ENCODE results near the gene ZGPAT. TPM values are rescaled to one million over a fixed set of nuclear protein-coding genes. Genes with fewer than 3 reads are reported as not detected.
A peak's percentile ranks its signal among the peaks of the same experiment; 100 is the strongest.

The ZGPAT gene
- total and polyA plus RNA-seq, 2 of the 13 experiments (the other 11 are each of a cell fraction or from before 2014, with no cell fraction given) = 23.0 to 41.9 TPM

DNA sequence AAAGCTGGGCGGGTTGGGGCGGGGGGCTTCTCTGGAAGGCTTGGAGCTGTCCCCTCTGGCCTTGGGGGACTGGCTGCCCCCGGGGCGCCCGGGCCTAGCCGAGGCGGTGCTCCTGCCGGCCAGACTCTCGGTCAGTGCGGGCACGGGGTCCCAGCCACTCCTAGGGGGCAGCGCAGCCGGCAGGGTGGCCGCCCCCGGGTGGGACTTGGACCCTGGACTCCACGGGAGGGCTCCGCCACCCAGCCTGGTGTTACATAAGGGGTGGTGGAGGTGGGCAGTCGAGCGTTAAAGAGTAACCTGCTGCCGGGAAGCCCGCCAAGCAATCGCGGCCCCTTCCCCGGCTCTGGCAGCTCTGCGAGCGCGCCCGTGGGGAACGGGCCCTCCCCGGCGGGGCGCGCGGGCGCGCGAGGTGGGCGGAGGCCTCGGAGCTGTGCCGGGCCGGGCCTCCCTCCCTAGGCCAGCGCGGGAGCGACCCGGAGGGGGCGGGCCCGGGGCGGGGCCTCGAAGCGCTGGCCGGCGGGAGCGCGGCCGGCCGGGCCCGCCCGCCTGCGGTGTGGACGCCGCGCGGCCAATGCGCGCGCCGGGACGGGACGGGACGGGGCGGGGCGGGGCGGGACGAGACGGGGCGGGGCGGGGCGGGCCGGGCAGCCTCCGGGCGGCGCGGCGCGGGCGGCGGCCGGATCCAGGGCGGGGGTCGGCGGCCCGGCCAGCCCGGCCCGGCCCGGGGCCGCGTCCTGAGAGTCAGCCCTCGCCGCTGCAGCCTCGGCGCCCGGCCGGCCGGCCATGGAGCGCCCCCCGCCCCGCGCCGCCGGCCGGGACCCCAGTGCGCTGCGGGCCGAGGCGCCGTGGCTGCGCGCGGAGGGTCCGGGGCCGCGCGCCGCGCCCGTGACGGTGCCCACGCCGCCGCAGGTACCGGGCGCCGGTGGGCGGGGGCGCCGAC, 31.6 kb downstream of the ZGPAT start, which contains the start of gene SLC2A4RG (continued):
- TF ChIP-seq, protein P1, sequence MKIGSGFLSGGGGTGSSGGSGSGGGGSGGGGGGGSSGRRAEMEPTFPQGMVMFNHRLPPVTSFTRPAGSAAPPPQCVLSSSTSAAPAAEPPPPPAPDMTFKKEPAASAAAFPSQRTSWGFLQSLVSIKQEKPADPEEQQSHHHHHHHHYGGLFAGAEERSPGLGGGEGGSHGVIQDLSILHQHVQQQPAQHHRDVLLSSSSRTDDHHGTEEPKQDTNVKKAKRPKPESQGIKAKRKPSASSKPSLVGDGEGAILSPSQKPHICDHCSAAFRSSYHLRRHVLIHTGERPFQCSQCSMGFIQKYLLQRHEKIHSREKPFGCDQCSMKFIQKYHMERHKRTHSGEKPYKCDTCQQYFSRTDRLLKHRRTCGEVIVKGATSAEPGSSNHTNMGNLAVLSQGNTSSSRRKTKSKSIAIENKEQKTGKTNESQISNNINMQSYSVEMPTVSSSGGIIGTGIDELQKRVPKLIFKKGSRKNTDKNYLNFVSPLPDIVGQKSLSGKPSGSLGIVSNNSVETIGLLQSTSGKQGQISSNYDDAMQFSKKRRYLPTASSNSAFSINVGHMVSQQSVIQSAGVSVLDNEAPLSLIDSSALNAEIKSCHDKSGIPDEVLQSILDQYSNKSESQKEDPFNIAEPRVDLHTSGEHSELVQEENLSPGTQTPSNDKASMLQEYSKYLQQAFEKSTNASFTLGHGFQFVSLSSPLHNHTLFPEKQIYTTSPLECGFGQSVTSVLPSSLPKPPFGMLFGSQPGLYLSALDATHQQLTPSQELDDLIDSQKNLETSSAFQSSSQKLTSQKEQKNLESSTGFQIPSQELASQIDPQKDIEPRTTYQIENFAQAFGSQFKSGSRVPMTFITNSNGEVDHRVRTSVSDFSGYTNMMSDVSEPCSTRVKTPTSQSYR (CRISPR knock-in tag; IDR thresholded peaks at IDR 0.05; ENCODE audit: borderline replicate concordance) = peak; percentile 92
- TF ChIP-seq, protein P2, sequence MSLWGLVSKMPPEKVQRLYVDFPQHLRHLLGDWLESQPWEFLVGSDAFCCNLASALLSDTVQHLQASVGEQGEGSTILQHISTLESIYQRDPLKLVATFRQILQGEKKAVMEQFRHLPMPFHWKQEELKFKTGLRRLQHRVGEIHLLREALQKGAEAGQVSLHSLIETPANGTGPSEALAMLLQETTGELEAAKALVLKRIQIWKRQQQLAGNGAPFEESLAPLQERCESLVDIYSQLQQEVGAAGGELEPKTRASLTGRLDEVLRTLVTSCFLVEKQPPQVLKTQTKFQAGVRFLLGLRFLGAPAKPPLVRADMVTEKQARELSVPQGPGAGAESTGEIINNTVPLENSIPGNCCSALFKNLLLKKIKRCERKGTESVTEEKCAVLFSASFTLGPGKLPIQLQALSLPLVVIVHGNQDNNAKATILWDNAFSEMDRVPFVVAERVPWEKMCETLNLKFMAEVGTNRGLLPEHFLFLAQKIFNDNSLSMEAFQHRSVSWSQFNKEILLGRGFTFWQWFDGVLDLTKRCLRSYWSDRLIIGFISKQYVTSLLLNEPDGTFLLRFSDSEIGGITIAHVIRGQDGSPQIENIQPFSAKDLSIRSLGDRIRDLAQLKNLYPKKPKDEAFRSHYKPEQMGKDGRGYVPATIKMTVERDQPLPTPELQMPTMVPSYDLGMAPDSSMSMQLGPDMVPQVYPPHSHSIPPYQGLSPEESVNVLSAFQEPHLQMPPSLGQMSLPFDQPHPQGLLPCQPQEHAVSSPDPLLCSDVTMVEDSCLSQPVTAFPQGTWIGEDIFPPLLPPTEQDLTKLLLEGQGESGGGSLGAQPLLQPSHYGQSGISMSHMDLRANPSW (CRISPR knock-in tag; IDR thresholded peaks at IDR 0.05; ENCODE audit: borderline replicate concordance) = no peak; the same call in 1 of the 2 replicates
- TF ChIP-seq, protein P3, sequence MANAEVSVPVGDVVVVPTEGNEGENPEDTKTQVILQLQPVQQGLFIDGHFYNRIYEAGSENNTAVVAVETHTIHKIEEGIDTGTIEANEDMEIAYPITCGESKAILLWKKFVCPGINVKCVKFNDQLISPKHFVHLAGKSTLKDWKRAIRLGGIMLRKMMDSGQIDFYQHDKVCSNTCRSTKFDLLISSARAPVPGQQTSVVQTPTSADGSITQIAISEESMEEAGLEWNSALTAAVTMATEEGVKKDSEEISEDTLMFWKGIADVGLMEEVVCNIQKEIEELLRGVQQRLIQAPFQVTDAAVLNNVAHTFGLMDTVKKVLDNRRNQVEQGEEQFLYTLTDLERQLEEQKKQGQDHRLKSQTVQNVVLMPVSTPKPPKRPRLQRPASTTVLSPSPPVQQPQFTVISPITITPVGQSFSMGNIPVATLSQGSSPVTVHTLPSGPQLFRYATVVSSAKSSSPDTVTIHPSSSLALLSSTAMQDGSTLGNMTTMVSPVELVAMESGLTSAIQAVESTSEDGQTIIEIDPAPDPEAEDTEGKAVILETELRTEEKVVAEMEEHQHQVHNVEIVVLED (CRISPR knock-in tag; IDR thresholded peaks at IDR 0.05; ENCODE audit: borderline replicate concordance) = peak; percentile 72
- TF ChIP-seq ZFP36L1 (CRISPR knock-in tag; IDR thresholded peaks at IDR 0.05) (peak; percentile 89), CREB1 (IDR thresholded peaks at IDR 0.05) (no peak), CREB1 (CRISPR knock-in tag; IDR thresholded peaks at IDR 0.05) (no peak), NKX3-1 (CRISPR knock-in tag; IDR thresholded peaks at IDR 0.05) (peak; percentile 94), ZNF343 (CRISPR knock-in tag; IDR thresholded peaks at IDR 0.05) (0 out of 2 replicates have a peak, but pooled peaks have one; percentile 9), SNRNP70 (IDR thresholded peaks at IDR 0.05; ENCODE audit: low read depth, low read length) (no peak), ONECUT2 (CRISPR knock-in tag; IDR thresholded peaks at IDR 0.05) (peak; percentile 72), MTA3 (CRISPR knock-in tag; IDR thresholded peaks at IDR 0.05) (no peak), ZZZ3 (CRISPR knock-in tag; IDR thresholded peaks at IDR 0.05; ENCODE audit: borderline replicate concordance) (no peak; the same call in 1 of the 2 replicates), KLF15 (CRISPR knock-in tag; IDR thresholded peaks at IDR 0.05; ENCODE audit: borderline replicate concordance) (no peak; the same call in 1 of the 2 replicates), ZNF547 (CRISPR knock-in tag; IDR thresholded peaks at IDR 0.05) (no peak), RELA (CRISPR knock-in tag; IDR thresholded peaks at IDR 0.05) (peak; percentile 90), ZNF234 (CRISPR knock-in tag; conservative IDR thresholded peaks at IDR 0.05) (0 out of 2 replicates have a peak, but pooled peaks have one; percentile 94), XBP1 (CRISPR knock-in tag; IDR thresholded peaks at IDR 0.05) (peak; percentile 72; the same call in 1 of the 2 replicates)
- TF ChIP-seq, protein P4, sequence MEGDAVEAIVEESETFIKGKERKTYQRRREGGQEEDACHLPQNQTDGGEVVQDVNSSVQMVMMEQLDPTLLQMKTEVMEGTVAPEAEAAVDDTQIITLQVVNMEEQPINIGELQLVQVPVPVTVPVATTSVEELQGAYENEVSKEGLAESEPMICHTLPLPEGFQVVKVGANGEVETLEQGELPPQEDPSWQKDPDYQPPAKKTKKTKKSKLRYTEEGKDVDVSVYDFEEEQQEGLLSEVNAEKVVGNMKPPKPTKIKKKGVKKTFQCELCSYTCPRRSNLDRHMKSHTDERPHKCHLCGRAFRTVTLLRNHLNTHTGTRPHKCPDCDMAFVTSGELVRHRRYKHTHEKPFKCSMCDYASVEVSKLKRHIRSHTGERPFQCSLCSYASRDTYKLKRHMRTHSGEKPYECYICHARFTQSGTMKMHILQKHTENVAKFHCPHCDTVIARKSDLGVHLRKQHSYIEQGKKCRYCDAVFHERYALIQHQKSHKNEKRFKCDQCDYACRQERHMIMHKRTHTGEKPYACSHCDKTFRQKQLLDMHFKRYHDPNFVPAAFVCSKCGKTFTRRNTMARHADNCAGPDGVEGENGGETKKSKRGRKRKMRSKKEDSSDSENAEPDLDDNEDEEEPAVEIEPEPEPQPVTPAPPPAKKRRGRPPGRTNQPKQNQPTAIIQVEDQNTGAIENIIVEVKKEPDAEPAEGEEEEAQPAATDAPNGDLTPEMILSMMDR (CRISPR knock-in tag; IDR thresholded peaks at IDR 0.05) = peak; percentile 54
- TF ChIP-seq, protein P5, sequence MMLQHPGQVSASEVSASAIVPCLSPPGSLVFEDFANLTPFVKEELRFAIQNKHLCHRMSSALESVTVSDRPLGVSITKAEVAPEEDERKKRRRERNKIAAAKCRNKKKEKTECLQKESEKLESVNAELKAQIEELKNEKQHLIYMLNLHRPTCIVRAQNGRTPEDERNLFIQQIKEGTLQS (CRISPR knock-in tag; IDR thresholded peaks at IDR 0.05) = peak; percentile 43; the same call in 1 of the 2 replicates
